ENCODE measurements around the gene ADIG.

DNA sequence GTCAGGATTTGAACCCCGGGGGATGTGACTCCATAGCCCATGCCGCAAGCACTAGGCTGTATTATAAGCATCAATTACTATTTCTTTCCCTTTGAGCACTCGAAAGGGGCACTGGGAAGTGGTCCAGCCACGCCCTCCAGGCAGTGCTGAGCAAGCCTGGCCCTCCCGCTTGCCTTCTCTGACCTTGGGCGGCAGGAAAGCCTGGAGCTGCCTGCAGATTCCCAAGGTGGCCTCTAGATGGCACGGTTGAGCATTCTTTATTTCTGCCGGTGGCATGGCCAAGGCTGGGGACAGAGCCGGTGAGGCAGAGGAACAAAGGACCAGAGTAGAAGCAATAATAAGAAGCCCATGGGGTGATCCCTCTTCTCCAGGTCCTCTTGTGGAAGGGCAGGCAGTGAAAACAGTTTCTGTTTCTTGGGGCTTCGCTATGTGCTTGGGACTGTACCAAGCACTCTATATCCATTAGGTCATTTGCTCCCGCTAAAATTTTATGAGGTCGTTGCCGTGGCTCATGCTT, 52.6 kb downstream of the ADIG start:
- peak; percentile 92 for TF ChIP-seq CTCF (IDR thresholded peaks at IDR 0.05)
- no peak for TF ChIP-seq ZFX (IDR thresholded peaks at IDR 0.05; ENCODE audit: borderline replicate concordance)

Data from 22Rv1 (cell line).